Measurements from ENCODE around the gene FAM110A. TPM values are rescaled to one million over a fixed set of nuclear protein-coding genes. Genes with fewer than 3 reads are reported as not detected.
A peak's percentile ranks its signal among the peaks of the same experiment; 100 is the strongest.
"Not testable (repeated sequence)": the region's sequence is repeated elsewhere in the genome, so short reads cannot be mapped to it uniquely, and the experiment has no call there.

The FAM110A gene
- total RNA-seq, result 1 to 10 TPM; 7.0 to 8.2 TPM

- ATAC-seq (peak; percentile 99), DNase-seq (peak; percentile 95 to 97 (median 97))
- peak within 1 kb of the TSS; percentile 50 to 96 for H3K4me3 ChIP-seq
- no peaks in the 10 kb centered on the region for H3K27me3 ChIP-seq
- intact Hi-C loops (cut with DNase I), result no loop called here
- TF ChIP-seq CTCF (IDR thresholded peaks at IDR 0.05) (no peak), POLR2A (IDR thresholded peaks at IDR 0.05) (peak in 1 of 3 donors; percentile 53)
- WGBS, 2 donors, result 0 to 1% methylated on average over 11 to 50 of the region's 64 CpGs
- no peaks in the 10 kb centered on the region for H3K9me3 ChIP-seq
- H3K4me1 ChIP-seq, result peaks cover 18% of the 10 kb centered on the region
- no peaks in the 10 kb centered on the region for H3K36me3 ChIP-seq (replicated peaks in 1 of 2; ENCODE audit: insufficient read depth in 1 of 2, low read depth in 2 of 2)
- H3K27ac ChIP-seq, result peak within 1 kb of the TSS; percentile 21 to 86 (median 64)
Observed at GRCh38 chr20:833450-834150, at the start of gene FAM110A. Gene FAM110A (plus strand): TSS chr20:833715. CDS start chr20:844805, 11,090 bp downstream.

- intact Hi-C loops (cut with DNase I), result no loop called here
- Histone ChIP-seq H3K36me3 (replicated peaks in 1 of 2; ENCODE audit: insufficient read depth in 1 of 2, low read depth in 2 of 2) (no peaks in the 10 kb centered on the region), H3K27ac (no peak overlapping the region), H3K4me1 (no peaks in the 10 kb centered on the region), H3K9me3 (peaks cover 0 to 7% (median 0%) of the 10 kb centered on the region in 3 donors), H3K4me3 (no peak overlapping the region), H3K27me3 (no peaks in the 10 kb centered on the region)
- 4 to 7% methylated on average over 1 of the region's 1 CpG for WGBS, 2 donors
- no peak for ATAC-seq
- no peak for DNase-seq
- TF ChIP-seq POLR2A (IDR thresholded peaks at IDR 0.05), result no peak
- TF ChIP-seq CTCF (IDR thresholded peaks at IDR 0.05), result no peak
Observed at GRCh38 chr20:787825-788224, 45.7 kb upstream of the FAM110A start.

GRCh38 chr20:791056-791455 is 42.5 kb upstream of the FAM110A start:
- 39 to 46% methylated on average over 2 of the region's 2 CpGs for WGBS, 2 donors

GRCh38 chr20:792248-792647 is 41.3 kb upstream of the FAM110A start:
- Histone ChIP-seq H3K27ac (no peak overlapping the region), H3K27me3 (no peaks in the 10 kb centered on the region), H3K4me3 (no peak overlapping the region), H3K36me3 (replicated peaks in 1 of 2; ENCODE audit: insufficient read depth in 1 of 2, low read depth in 2 of 2) (no peaks in the 10 kb centered on the region), H3K9me3 (peaks cover 0 to 7% (median 0%) of the 10 kb centered on the region in 3 donors), H3K4me1 (no peaks in the 10 kb centered on the region)
- WGBS, 2 donors, result 83 to 91% methylated on average over 18 of the region's 18 CpGs
- no peak for TF ChIP-seq POLR2A (IDR thresholded peaks at IDR 0.05)
- TF ChIP-seq CTCF (IDR thresholded peaks at IDR 0.05), result no peak
- no peak for DNase-seq
- no peak for ATAC-seq
- intact Hi-C loops (cut with DNase I), result no loop called here

More at GRCh38 chr20:791056-791455, 42.5 kb upstream of the FAM110A start:
- Histone ChIP-seq H3K4me1 (no peaks in the 10 kb centered on the region), H3K27ac (no peak overlapping the region), H3K36me3 (replicated peaks in 1 of 2; ENCODE audit: insufficient read depth in 1 of 2, low read depth in 2 of 2) (no peaks in the 10 kb centered on the region), H3K9me3 (peaks cover 0 to 7% (median 0%) of the 10 kb centered on the region in 3 donors), H3K4me3 (no peak overlapping the region), H3K27me3 (no peaks in the 10 kb centered on the region)
- intact Hi-C loops (cut with DNase I), result no loop called here
- TF ChIP-seq POLR2A (IDR thresholded peaks at IDR 0.05) (no peak), CTCF (IDR thresholded peaks at IDR 0.05) (no peak)
- no peak for ATAC-seq
- no peak for DNase-seq

- ATAC-seq (no peak), DNase-seq (no peak)
- Histone ChIP-seq H3K27ac (no peak overlapping the region), H3K4me3 (no peak overlapping the region), H3K4me1 (no peaks in the 10 kb centered on the region), H3K36me3 (replicated peaks in 1 of 2; ENCODE audit: insufficient read depth in 1 of 2, low read depth in 2 of 2) (no peaks in the 10 kb centered on the region), H3K9me3 (peaks cover 0 to 5% (median 0%) of the 10 kb centered on the region in 3 donors), H3K27me3 (no peaks in the 10 kb centered on the region)
- no peak for TF ChIP-seq CTCF (IDR thresholded peaks at IDR 0.05)
- no peak for TF ChIP-seq POLR2A (IDR thresholded peaks at IDR 0.05)
- intact Hi-C loops (cut with DNase I), result no loop called here
- 63 to 68% methylated on average over 3 of the region's 3 CpGs for WGBS, 2 donors
Observed at GRCh38 chr20:796921-797320, 36.6 kb upstream of the FAM110A start.

GRCh38 chr20:798746-799145 is 34.8 kb upstream of the FAM110A start:
- H3K27ac ChIP-seq; H3K9me3 ChIP-seq; DNase-seq; H3K27me3 ChIP-seq; H3K4me3 ChIP-seq; intact Hi-C loops (cut with DNase I); H3K36me3 ChIP-seq (replicated peaks in 1 of 2; ENCODE audit: insufficient read depth in 1 of 2, low read depth in 2 of 2); H3K4me1 ChIP-seq; ATAC-seq: not testable (repeated sequence)
- 44 to 46% methylated on average over 5 of the region's 5 CpGs for WGBS, 2 donors

- H3K4me3 ChIP-seq; ATAC-seq; H3K27me3 ChIP-seq; H3K4me1 ChIP-seq; H3K9me3 ChIP-seq; H3K27ac ChIP-seq; DNase-seq; intact Hi-C loops (cut with DNase I); H3K36me3 ChIP-seq (replicated peaks in 1 of 2; ENCODE audit: insufficient read depth in 1 of 2, low read depth in 2 of 2): not testable (repeated sequence)
- WGBS, 2 donors, result 69 to 81% methylated on average over 7 of the region's 7 CpGs
Observed at GRCh38 chr20:800026-800425, 33.5 kb upstream of the FAM110A start.

All from body of pancreas (tissue), 4 donors.